GM12864 (cell line): Measurements from ENCODE around the gene MAD1L1.

Experiments used
- DNase-seq: peaks from one replicate; pipeline ENCODE4 v3.0.0-alpha.2; 2011; ENCODE audit warnings: low read depth
- H3K4me3 ChIP-seq: 2 replicates; pipeline ENCODE4 v1.5.1; 2011; ENCODE audit warnings: mild to moderate bottlenecking, low read depth, low read length, control low read depth
- CTCF ChIP-seq: IDR thresholded peaks from 2 replicates; pipeline ENCODE4 v1.5.1; 2011; ENCODE audit warnings: low read depth, mild to moderate bottlenecking, moderate library complexity, low read length, control low read depth, inconsistent platforms; ENCODE audit errors: missing control alignments

MAD1L1 gene

GRCh38 chr7:2033586-2034135 lies 199.1 kb downstream of the MAD1L1 start:
- DNase-seq = no peak
- H3K4me3 ChIP-seq = no peak overlapping the region
- TF ChIP-seq CTCF = no peak

GRCh38 chr7:2032876-2033407 lies 199.8 kb downstream of the MAD1L1 start:
- H3K4me3 ChIP-seq = no peak overlapping the region
- TF ChIP-seq CTCF = no peak
- DNase-seq = no peak

GRCh38 chr7:2032030-2032875 lies 200.5 kb downstream of the MAD1L1 start:
- H3K4me3 ChIP-seq = no peak overlapping the region
- no peak for TF ChIP-seq CTCF
- no peak for DNase-seq

GRCh38 chr7:2031451-2031845 lies 201.3 kb downstream of the MAD1L1 start:
- DNase-seq = no peak
- no peak overlapping the region for H3K4me3 ChIP-seq
- no peak for TF ChIP-seq CTCF

GRCh38 chr7:2030475-2031450 lies 202.0 kb downstream of the MAD1L1 start:
- no peak for DNase-seq
- no peak for TF ChIP-seq CTCF
- H3K4me3 ChIP-seq = no peak overlapping the region

GRCh38 chr7:2029936-2030335 lies 202.8 kb downstream of the MAD1L1 start:
- no peak for TF ChIP-seq CTCF
- no peak overlapping the region for H3K4me3 ChIP-seq

More at GRCh38 chr7:2029936-2030335, 202.8 kb downstream of the MAD1L1 start:
- no peak for DNase-seq
